Smooth muscle cell of the brain vasculature (primary cell): ENCODE measurements around the gene NCKAP5.
A peak's percentile ranks its signal among the peaks of the same experiment; 100 is the strongest.

Experiments
- DNase-seq: peaks from one replicate; pipeline ENCODE4 v3.0.0-alpha.2; 2012; ENCODE audit warnings: low read depth, low spot score

NCKAP5 gene

DNA sequence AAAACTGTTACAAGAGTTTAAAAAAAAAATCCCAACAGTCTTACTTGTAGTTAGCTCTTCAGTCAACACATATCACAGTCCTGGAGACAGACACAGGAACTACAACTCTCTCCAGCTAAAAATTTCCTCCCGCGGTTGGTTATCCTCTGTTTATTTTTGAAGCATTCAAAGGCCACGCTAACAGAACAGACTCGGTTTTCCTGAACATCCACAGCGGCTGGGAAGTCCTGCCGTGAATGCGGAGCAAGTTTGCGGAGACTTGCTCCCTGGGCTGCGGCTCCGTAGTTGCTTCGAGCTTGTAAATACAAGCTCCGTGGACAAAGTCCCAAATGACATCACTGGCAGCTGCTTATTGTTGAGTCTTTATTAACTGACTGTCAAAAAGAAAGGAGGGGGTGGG is at the start of gene NCKAP5:
NCKAP5 (minus strand) TSS at position 292 of the 400 bp plus-strand sequence. CDS start 50,937 bp downstream, outside the sequence.
- peak; percentile 47 for DNase-seq

DNA sequence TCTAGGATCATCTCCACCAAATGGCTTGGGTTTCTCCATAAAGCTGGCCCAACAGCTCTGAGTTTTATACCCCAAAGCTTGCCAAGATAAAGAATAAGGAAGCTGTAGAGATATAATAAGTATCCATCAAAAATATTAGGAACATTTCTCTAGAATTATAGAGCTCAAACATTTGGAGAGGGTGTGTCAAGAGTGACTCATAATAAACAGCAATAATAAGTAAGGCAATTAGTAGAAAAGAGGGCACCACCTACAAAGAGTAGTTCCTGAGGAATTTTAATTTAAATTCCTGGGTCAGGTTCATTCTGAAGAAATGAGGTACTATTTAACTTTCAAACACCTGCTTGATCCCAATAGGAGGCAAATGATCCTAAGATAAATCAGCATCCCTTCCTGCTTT is 41.4 kb upstream of the NCKAP5 start:
- no peak for DNase-seq

DNA sequence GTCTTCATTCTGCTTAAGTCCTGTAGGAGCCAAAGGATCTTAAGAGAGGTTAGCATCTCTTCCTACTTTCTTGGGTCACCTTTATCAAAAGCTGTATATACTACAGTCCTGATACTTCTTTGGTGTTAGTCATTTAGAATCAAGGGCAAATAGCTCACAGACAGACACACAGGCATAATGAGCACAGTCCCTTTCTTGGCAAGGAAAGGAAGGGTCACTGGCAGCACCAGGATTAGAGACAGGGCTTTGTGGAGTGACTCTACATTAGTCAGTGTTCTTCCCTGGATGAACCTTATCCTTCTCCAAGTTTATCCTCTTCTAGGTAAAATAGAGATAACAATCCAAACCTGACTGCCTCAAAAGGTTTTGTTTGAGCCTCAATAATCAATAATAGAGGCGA is 40.0 kb upstream of the NCKAP5 start:
- DNase-seq, result no peak

DNA sequence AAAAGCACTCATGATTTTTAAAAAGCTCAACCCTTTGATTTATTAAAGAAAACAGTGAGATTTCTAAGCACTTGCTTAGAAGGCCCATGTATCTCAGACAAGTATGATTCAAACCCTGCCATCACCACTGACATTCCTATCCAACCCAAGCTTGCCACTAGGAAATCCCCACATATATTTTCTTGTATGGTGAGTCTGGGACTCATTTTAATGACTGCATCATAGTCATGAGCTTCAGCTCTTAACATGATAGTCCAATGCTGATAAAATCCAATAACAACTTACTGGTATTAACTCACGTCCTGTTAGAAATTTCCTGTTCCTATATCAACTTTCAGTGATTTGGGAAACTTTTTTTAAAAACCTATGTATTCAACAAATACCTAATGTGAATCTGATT is 39.4 kb upstream of the NCKAP5 start:
- DNase-seq, result no peak

DNA sequence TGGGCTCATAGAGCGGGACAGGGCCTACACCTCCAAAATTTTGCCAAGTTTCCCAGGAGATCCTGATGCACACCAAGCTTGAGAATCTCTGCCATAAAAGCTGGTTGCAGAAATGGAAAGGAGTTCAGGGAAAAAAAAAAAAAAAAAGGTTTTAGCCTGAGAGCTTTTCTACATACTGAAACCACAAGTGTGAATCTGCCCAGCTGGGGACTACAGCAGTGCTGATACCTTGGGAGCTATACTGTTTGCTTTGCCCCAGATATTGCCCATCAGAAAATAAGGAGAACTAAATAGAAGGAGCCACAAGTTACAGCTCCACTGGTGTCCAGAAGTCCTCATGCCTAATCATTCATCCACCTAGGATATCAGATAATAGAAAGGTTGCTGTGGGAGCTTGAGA is 38.4 kb upstream of the NCKAP5 start:
- no peak for DNase-seq

DNA sequence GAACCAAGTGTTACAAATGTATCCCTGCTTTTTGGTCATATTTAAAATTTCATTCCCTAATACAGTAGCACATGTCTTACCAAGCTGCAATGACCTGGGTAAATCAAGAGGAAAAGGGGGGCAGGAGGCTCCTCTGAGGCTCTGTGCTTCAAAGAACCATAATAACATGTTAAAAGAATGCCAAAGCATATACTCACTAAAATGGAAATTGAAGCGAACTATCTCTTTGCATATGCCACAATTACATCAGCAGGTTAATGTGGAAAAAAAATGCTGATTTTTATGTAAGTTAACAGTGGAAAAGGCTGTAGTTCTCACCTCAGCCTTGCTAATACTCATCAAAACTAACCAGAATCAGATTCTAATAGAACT is 37.5 kb upstream of the NCKAP5 start:
- no peak for DNase-seq

DNA sequence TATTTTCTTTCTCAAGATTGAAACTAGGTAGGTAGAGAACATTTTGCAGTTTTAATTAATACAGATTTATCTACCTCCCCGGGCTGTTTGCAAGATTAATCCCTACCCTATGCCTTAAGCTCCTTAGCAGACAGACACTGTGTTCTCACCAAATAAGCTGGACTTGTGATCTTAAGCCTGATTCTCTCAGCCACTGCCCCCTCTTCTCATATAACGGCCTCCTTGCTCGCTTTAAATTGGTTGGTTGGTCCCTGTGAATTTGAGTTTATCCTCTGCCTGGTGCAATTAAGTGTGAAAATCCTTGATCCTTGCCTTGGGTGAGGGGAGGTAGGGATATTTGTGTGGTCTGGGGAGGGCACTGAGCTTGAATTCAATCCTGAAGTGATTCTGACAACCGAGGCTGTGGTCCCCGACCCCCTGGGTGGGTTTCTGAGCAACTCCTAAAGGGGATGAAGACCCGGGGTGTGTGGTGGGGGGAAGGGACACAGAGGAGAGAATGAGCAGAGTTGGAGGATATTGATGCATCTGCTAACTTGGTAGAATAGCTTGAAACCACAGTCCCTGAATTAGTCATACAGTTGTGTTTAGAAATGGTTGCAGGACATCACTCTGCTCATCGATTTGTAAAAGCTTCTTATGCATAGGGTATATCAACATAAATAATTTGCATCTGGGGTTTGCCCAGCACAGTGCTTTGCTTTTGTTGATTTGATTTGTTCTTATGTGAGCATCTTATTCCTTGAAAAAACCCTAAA is 36.9 kb upstream of the NCKAP5 start:
- no peak for DNase-seq

DNA sequence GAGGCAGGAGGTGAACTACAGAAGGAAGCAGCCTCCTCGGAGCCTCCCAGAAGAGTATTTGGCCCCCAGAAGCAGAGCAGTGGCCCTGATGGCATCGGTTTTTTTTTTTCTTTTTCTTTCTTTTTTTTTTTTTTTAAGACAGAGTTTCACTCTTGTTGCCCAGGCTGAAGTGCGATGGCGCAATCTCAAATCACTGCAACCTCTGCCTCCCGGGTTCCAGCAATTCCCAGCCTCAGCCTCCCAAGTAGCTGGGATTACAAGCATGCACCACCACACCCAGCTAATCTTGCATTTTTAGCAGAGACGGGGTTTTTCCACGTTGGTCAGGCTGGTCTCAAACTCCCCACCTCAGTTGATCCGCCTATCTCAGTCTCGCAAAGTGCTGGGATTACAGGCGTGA is 34.8 kb upstream of the NCKAP5 start:
- no peak for DNase-seq

DNA sequence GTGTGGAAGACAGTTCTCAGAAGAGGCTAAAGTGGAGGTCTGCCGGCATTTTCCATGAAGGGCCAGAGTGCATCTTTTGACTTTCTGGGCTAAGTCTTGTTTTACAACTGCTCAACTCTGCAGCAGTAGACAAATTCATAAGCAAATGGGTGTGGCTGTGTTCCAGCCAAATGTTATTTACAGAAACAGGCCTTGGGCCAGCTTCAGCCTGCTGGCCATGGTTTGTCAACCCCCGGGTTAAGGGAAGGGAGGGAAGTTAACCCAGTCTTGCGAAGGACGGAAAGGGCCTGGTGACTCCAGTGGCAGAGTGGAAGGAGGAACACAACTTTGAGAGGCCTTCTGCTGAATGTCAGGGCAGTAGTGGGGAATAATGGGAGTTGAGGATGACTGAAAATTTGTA is 34.3 kb upstream of the NCKAP5 start:
- DNase-seq, result no peak

DNA sequence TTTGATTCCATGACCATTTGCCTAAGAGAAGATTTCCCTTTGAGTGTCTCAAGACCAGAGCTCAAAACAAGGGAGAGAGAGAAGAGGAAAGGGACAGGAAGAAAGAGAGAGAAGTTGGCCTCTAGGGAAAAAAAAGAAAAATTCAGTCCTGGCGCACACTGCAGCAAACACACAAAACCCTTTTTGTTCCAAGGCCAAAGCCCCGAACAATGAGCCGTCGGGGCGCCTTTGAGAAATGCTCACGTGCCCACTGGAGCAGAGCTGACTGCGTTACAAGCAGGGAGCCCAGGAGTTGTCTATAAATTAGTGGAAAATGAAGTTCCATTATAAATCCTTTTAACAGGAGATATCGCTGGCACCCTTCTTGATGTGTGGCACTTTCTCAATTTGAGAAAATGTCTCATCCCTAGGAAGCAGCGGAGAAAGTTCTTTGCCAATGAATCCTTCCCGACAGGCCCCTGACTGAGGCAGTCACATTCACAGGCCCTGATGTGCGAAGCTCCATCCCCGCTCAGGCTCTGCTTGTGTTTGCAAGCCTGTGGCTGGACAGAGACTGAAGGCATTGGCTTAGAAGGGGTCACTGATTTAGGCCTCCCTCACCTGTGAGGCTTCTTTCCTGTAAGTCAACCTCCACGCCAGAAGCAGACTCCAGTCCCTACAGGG is 32.1 kb upstream of the NCKAP5 start:
- DNase-seq, result no peak

DNA sequence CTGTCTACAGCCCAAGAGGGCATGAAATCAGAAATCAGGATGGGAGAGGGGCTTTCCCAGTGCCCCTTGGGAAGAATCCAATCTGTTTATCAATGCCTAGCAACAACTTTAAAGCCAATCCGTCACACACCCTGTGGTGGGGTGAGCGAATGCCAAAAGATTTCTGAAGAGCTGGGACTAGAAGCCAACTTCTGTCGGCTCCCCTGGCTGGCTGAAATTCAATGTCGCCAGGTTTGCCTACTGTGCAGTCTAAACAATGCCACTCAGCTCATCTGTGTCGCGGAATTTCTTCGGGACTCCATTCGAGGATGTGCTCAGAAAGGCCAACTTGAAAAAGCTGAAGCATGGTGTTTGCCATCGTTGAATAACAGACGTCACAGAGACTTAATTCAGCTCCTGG is 31.5 kb upstream of the NCKAP5 start:
- DNase-seq, result no peak

DNA sequence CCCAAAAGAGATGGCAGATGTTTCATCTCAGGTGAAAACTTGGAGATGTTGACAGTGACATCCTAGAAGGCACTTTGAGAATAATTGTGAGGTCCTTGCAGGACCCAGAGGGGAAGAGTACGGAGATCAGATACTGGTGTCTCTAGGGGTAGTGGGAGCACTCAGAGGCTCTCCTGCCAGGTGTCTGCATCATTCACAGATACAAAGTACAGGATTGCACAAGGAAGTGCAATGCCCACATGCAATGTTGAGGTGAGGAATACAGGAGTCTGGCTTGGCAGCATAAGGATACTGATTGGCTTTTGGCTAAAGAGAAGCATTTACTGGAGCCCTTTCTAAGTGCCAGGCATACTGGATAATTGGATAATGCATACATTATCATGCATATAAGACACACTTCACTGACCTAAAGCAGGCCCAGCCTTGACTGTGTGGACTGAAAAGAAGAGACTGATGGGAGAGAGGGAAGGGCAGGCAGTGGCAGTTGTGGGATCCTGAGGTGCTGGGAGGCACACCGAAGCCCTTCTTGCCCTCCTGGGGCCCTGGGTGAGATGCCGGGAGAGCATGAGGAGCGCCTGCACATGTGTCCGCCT is 31.0 kb upstream of the NCKAP5 start:
- no peak for DNase-seq

DNA sequence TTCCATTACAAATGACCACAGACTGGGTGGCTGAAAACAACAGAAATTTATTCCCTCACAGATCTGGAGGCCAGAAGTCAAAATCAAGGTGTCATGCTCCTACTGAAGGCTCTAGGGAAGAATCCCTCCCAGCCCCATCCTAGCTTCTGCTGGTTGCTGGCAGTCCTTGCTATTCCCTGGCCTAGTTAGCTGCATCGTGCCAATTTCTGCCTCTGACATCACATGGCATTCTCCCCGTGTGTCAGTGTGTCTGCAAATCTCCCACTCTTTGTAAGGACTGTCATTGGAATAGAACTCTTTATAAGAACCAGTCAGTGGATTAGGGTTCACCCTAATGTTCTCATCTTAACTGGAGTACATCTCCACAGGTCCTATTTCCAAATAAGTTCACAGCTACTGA is 30.5 kb upstream of the NCKAP5 start:
- DNase-seq, result no peak

DNA sequence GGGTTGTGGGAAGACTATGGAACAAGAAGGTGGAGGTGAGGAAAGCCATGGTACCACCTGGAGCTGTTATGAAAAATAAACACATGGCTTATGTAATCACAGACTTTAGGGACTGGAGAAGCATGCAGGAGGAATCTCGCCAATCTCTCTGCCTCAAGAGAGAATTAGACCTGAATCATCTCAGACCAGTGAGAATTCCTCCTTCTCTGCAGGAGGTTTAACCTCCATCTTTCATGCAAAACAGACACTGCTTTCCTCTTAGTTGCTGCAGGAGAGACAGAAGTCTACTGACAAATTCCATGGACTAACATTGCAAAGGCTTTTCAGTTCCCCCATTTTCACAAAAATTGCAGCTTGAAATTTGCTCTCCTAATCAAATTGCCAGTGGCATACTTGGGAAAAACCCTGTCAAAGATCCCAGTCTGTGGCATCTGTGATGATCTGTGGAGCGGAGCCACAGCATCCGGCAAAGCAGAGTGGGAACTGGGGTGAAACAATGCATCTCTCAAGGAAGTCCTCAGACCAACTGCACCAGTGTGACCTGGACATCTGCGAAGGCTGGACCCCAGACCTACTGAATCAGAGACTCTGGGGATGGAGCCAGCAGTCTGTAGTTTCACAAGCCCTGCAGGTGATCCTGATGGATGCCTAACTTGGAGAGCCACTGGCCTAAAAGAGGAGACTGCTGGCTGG is 28.6 kb upstream of the NCKAP5 start:
- no peak for DNase-seq

DNA sequence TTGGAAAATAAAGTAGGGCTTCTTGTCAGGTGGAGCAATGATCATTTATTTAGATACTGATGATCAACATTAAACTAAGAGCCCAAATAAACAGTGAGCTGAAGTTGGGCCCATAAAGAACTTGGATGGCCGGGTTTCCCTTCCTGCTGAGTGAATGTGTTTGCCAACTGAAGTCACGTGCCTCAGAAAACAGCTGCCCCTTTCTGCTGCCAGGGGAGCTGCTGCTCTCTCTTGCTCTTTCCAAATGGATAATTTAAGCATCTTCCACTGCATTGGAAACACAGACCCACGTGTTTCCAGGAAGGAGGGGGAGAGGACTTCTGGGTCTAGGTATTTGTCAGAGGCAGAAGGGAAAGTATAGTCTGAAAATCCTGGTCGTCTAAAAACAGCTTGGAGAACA is 22.9 kb upstream of the NCKAP5 start:
- no peak for DNase-seq

DNA sequence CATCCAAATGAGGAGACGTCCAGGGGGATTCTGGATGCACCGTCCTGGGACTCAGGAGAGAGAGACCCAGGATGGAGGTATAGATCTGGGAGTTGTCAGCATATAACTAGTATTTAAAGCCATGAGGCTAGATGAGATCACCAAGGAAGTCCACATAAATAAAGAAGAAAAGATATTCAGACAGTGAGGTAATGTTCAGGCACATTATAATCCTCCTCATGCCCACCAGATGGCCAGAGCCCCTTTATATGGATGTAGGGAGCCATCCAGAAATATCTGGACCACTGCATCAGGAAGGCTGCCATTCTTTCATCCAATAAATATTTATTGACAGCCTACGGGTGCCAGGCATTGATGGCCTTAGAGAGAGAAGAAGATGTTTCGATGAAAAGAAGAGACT is 21.2 kb upstream of the NCKAP5 start:
- DNase-seq, result no peak

DNA sequence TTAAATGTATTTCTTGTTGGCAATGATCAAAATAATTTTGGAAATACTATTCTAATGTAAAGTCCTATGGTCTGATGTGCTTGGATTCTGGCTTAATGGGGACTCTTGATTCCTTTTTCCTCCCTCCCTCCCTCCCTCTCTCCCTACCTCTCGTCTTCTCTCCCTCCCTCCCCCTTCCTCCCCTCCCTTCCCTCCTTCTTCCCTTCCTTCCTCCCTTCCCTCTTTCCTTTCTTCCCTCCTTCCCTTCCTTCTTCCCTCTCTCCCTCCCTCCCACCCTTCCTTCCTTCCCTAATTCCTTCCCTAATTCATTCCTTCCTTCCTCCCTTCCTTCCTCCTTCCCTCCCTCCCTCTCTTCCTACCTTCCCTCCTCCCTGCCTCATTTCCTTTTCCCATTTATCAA is 19.9 kb upstream of the NCKAP5 start:
- no peak for DNase-seq

DNA sequence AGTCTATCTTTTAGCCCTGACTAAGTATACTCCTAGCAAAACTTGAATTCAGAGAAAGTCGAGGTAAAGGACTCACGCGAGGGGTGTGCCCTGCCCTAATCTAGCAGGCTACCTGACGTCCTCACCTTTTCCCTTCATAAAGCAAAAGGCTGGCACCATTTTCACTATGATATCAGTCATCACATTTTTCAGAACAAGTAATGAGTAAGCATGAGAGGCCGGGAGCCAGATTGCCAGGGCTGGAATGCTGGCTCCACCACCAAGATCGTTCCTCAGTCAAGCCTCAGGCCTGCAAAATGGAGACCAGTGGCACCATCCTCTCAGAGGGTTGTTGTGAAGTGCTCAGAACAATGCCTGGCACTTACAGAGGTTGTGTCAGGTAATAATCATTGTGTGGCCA is 18.7 kb upstream of the NCKAP5 start:
- no peak for DNase-seq

DNA sequence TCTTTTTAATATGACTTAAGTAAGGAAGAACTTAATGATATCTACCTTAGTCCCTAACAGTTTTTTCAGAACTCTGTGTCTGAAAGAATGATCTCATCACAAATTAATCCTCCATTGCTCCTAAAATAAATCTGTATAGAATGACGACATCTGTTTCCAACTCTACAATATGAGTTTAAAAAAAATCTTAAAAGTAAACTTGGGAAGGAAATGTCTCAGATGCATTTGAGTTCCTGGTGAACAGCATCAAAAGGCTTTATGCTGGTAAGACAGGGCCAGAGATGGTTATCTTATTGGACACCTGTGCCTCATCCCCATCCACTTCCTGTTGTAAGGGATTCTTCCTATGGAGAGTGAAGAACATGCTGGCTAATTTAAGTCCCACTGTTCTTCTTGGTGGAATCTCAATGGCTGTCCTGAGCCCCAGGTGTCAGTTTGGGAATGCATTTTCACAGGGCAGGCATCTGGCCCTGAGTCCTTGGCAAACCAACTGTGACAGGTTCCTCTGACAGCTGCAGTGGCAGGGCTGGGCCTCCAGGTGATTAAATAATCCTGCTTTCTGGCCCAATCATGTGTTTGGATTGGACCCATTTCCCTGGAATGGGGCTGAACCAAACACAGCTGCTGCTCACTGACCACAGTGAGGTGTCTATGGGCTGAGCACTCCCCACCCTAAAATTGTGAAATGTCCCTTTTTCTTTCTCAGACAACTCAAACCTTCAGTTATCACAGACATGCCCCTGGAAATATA is 12.9 kb upstream of the NCKAP5 start:
- no peak for DNase-seq

DNA sequence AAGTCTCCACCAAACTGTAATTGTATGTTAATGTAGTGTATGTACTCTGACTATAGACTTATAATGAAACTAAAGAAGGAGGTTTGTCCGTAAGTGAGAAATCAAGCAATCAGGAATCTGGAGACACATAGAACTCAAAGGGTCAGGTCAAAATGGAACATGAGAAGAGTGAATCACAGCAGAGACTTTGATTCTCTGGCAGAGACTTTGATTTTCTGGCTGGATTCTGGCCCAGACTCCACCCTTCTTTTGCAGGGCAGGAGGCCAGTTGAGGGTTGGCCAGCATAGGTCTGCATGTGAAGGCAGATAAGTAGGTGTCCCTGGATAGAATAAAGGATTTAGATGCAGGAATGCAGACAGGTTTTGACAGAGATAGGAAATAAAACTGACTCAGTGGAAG is 11.0 kb upstream of the NCKAP5 start:
- no peak for DNase-seq

DNA sequence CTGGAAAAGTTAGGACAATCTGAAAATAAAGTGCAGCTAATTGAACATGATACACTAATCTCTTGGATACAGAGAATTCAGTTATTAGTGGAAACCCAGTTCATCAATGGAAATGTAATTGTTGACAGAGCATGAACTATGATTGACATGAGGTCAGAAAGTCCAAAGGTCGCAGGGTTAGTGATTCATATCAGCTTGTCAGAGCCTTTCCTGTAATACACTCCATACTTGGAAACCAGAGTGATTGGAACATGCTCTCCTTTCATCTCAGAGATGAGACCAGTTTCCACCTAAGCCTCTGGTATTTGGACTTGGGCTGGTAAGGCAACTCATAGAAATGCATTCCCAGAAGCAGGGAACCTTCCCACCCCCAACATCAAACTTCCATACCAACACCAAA is 8.5 kb upstream of the NCKAP5 start:
- DNase-seq, result no peak

DNA sequence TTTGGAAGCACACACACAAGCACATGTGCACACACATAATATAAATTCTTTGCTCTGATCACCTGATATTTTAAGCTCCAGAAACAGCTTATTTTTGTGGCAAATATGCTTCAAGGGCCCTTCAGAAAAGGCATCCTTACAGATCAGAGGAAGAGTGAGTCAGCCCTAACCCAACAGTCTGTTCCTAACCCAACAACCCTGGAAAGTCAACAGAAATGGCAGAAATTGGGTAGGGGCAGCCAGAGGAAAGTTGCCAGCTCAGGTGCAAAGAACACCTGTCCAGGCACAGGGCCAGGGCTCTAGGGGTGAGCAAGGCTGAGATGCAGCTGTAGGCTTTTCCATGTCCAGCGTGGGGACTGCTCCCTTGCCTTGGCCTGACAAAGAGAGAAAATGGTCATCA is 6.4 kb upstream of the NCKAP5 start:
- DNase-seq, result no peak
